GM12892 (cell line): ENCODE results near the gene SLC16A8.

Source experiments
- POLR2AphosphoS5 ChIP-seq: IDR thresholded peaks from 2 replicates; pipeline ENCODE4 v1.6.1; 2011; ENCODE audit warnings: low read depth, low read length, control low read depth
- TAF1 ChIP-seq: IDR thresholded peaks from 2 replicates; pipeline ENCODE4 v1.6.1; 2011; ENCODE audit warnings: low read depth, mild to moderate bottlenecking, control low read depth, low read length, borderline replicate concordance

DNA sequence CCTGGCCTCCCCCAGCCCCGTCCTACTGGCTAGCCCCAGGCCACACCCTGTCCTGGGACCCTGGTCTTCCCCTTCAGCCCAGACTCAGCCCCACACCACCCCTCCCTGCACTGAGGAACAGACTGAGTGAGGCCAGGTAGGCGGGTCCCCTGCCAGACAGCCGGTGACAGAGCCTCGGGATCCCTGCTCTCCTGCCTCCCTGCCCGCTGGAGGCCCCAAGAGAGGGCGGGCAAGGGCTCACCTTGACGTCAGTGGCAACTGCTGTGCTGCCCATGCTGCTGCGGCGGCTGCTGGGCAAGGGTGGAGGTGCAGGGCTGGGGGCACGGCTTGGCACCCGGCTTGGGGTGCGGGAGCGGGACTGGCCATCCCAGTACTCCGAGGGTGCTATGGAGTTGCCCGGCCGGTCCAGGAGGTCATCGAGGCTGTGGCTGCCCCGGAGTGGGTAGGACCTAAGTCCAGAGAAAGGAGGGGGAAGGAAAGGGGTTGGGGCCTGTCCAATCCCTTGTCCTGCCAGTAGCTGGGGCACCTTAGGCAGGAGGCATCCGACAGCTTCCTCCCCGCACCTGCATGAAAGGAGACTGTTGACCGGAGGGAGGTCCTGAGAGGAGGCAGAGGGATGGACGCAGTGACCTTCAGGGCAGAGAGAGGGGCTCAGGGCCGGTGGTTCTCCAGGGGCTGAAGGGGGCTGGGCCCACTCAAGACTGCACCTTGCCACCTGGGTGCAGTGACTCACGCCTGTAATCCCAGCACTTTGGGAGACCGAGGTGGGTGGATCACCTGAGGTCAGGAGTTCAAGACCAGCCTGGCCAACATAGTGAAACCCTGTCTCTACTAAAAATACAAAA, 2.2 kb upstream of the SLC16A8 start:
- TF ChIP-seq POLR2AphosphoS5 (no peak), TAF1 (no peak)
